Putamen (tissue), 1 donor: ENCODE measurements around the gene TBC1D22B.

ENCODE experiments used
- DNase-seq: peaks from one replicate; pipeline ENCODE4 v3.0.0-alpha.2; 2016; ENCODE audit warnings: low spot score

Gene TBC1D22B

DNA sequence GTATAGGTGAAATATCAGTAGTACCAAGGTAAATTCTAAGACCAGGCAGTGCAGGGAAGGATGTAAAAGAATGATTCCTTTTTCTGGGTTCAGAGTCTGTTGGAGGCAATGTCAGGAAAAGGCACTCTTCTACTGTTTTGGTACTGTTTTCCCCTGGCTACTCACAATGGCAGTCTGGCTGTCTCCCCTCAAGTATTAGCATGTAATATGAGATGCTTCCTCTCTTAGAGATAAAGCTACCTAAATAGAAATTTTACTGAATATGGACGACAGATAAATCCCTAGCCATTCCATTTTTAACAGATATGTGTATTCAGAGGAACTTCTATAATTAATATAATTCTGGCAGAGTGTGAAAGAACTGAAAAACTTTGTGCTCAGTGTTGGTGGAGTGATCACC is 99.7 kb downstream of the TBC1D22B start:
- no peak for DNase-seq

- DNase-seq, result no peak
Observed at GRCh38 chr6:37357860-37358259, 100.3 kb downstream of the TBC1D22B start.

- no peak for DNase-seq
Observed at GRCh38 chr6:37359039-37359438, 101.5 kb downstream of the TBC1D22B start.

DNA sequence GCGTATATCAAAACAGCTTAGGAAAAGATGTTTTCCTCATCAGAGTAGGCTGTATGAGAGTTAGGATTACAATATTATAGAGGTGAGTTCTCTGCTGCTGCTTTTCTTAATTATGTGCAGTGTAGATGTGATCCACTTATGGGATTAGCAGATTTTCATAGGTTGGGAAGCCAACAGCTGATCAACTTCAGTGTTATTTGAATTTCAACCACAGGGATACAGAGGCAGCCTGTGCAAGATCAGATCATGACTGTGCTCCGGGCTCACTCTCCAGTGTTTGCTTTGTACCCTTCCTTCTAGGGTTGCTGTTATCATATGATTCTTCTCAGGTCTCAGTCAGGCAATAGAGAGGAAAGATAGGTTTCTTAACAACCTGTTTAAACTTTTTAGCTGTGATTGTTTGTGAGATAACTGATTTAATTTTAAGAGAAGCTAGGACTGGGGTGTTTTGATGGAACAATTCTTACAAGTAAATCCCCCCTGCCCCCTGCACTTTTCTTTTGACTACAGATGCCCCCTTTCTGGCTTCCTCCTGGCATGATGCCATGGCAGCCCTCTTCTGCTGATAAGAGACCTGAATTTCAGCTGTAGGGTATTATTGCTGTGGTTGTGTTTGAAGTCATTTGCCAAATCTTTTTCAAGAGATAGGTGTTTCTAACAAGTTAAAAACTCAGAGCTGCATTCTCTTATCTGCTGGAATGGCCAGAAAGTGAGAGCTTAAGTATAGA is 104.7 kb downstream of the TBC1D22B start:
- DNase-seq, result no peak

GRCh38 chr6:37365791-37366190 is 108.2 kb downstream of the TBC1D22B start:
- no peak for DNase-seq

DNA sequence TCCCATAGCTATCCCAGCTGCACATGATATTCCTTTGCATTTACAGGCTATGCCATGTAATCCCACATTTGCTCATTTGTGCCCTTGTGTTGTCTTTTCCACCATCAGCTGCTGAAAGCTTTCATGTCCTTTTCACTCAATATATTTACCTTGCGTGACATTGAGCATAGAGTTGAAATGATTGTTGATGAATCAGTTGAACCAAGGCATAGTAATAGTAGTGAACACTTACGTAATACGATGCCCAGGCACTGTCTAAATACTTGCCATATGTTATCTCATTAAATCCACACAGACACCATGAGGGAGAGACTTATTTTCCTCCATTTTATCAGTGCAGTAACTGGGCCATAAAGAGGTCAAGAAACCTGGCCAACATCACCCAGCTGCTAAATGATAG is 109.3 kb downstream of the TBC1D22B start:
- DNase-seq, result no peak

- no peak for DNase-seq
Observed at GRCh38 chr6:37368961-37369320, 111.4 kb downstream of the TBC1D22B start.

DNA sequence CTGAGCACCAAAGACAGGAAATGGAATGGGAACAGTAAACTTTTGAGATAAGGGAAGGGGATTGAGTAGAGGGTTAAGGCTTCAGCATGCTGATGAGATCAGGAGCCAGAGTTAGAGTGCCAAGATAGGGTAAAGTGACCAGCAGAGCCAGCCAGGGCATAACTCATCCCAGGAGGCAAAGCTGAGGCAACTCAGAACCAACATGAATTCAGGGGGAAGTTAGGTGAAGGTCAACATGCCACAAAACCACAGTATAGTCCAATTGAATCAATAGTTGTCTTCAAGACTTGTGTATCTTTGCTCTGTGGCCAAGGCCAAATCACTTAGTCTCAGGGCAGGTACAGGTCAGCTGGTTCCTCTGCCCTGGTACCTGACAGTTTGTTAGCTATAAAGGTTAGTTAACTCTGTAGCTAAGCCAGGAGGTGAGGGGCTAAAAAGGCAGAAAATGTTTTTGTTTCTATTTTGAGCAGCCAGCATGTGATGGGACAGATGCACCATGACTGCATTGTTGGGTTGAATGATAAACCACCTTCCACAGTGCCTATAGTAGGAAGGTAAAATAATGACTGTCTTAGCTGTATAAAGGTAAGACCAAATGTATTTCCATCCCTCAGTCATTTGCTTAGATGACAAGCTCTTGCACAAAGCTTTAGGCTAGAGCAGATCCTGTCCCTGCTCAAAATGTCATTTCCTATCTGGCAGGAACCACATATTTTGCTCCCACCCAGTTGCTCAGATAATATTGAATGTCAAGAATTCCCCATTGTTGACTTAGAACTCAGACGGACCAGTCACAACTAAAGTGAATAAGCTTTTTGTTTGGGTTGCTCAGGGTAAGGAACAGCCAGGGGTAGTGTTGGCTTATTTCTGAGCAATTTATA is 112.0 kb downstream of the TBC1D22B start:
- DNase-seq, result peak; percentile 36

DNA sequence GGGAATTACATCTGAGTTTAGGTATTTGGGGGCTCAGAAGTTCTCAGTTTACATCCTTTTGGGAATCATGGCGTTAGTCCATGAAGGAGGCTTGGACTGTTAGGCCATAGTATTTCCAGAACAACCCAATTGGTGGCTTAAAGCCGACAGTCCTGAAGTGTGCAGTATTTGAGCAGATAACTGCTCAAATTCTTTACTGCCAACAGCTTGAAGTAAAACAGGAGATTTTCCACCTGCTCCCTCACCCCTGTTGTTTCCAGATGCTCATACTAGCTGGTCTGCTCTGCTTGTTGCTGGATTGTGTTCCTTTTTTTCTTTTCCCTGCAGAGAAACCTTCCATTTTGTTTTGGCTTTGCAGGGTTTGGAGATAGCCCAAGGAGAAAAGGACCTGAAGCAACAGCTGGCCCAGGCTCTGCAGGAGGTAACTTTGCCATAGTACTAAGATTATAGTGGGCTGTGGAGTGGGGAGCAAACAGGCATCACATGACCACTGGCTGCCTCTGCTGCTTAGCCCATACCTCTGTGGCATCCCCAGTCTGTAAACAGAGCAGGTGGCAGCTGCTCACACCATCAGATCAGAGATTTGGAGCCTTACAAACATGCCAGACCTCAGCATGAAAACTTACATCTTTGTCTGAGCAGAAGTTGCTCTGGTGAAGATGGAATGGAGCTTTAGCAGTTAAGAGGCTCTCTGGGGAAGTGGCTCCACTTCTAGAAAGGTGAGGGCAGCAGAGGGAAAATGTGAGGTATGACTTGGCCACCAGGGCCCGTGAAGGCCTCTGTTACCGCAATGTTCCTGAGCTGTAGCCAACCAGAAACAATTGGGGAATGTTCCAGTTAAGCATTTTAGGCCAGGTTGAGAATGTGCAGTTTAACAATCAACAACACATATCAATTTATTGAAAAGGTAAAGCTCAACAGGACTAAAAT is 113.8 kb downstream of the TBC1D22B start:
- no peak for DNase-seq

DNA sequence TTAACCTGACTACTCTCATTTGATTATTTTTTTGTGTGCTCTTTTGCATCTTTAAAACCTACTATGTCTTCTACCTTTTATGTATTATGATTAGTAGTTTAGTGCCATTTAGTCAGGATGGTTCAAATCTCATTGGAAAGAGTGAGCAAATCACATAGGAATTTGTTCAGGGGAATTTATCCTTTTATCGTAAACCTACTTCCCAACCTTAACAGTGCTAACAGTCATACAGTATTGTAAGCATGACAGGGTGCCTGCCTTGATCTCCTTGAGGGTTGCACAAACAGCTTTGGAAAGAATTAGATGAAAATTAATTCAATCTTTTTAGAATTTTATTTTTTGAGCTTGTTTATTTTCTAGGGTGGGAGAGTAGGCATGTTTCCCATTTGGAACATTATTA is 114.5 kb downstream of the TBC1D22B start:
- no peak for DNase-seq

DNA sequence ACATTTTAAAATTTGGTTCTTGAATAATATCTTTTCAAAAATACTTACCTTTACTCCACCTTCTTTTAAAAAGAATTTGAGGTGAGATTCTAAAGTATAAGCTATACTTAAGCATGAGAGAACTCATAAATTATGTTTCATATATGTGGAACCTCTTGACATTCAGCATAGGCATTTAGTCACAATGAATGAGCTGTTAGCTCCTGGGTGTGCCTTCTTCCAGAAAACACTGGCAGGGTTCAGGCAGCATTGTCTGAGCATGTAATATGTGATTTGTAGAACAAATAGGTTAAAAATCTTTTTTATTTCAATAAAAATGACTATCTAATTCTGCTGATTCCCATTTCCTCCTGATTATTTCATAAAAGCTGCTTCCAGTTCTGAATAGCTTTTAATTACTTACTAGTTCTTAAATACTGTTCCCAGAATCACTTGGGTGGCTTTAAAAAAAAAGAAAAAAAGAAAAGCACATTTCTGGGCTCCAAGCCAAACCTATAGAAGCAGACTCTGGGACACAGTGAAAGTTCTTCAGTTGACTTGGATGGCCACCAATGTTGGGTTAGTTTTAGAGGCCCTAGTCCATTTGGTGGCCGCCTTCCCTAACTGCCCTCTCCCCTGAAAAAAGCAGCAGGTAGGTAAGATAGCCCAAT is 116.4 kb downstream of the TBC1D22B start:
- no peak for DNase-seq

DNA sequence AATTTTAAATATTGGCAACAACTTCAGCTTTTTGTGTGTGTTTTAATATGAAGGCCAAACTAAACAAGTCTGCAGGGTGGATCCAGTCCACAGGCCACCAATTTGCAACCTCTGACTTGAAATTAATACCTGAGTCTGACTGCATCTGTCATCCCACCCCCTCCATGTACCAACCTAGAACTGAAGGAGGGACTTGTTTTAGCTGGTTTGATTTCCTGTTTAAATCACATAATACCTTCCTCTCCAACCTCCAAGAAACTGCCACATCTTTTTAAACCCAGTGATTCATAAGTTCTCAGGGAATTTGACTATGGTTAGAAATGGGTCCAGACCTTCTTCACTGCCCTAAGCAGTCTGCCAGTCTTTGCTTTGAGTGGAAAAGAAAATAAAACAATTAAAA is 117.8 kb downstream of the TBC1D22B start:
- DNase-seq, result no peak

DNA sequence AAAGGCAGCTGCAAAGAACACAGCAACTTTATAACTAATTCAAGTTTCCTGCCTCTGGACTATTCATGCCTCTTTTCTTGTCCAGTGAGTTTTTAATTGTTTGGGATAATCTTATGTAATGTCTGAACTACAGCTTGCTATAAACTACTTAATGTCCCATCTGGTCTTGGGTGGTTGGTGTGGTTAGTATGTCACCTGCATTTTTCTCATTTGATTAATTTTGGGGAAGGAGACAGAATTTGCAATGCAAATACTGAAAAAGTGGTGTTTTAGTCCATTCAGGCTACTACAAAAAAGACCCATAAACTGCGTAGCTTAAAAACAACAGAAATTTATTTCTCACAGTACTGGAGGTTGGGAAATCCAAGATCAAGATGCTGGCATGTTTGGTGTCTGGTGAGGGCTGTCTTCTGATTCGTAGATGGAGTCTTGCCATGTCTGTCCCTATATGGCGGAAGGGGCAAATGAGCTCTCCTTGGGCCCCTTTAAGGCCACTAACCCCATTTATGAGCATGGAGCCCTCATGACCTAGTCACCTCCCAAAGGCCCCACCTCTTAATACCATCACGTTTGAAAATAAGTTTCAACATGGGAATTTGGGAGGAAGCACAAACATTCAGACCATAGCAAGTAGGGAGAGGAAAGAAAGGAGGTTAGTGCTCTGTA is 118.6 kb downstream of the TBC1D22B start:
- no peak for DNase-seq

DNA sequence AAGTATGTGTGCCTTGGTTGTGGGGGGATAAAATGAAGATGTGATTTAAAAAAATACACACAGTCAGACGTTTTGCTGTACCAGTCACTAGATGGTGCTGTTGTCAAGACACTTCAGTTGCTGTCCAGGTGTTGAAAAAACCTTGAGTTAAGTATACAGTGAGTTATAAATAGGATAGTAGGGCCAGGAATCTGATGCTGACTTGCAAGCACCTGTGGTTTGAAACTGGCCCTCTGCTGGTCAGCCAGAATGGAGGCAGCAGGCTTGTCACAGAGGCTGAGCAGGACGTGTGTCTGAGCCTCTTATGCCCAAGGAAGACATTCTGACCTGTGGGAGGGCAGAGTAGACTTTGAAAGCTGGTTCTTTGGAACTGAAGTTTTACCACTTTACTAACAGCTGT is 124.0 kb downstream of the TBC1D22B start:
- no peak for DNase-seq
